KMS-11 (cell line): ENCODE data around the gene CCDC85A.

ENCODE experiments used
- H2AFZ ChIP-seq: fragments of 200-600 bp; sonication (generic); 2 replicates; pipeline ENCODE4 v1.6.1; 2016; ENCODE audit warnings: antibody characterized with exemption, mixed run types, low read depth
- H3K27ac ChIP-seq: fragments of 200-600 bp; sonication (generic); 2 replicates; pipeline ENCODE4 v1.6.1; 2016; ENCODE audit warnings: mild to moderate bottlenecking, mixed run types
- H3K27me3 ChIP-seq: fragments of 200-600 bp; sonication (generic); 2 replicates; pipeline ENCODE4 v1.6.1; 2017; ENCODE audit warnings: mild to moderate bottlenecking, low read depth, mixed run types, moderate library complexity; ENCODE audit not compliant: insufficient read depth
- H3K36me3 ChIP-seq: fragments of 200-600 bp; sonication (generic); 2 replicates; pipeline ENCODE4 v1.6.1; 2017; ENCODE audit warnings: mild to moderate bottlenecking, mixed run types; ENCODE audit not compliant: insufficient read depth
- H3K4me1 ChIP-seq: fragments of 200-600 bp; sonication (generic); 2 replicates; pipeline ENCODE4 v1.6.1; 2016; ENCODE audit warnings: mild to moderate bottlenecking, low read depth, mixed run types; ENCODE audit not compliant: poor library complexity, severe bottlenecking
- H3K4me2 ChIP-seq: fragments of 200-600 bp; sonication (generic); 2 replicates; pipeline ENCODE4 v1.7.0; 2016; ENCODE audit warnings: mild to moderate bottlenecking, mixed run types
- H3K4me3 ChIP-seq: fragments of 200-600 bp; sonication (generic); IDR thresholded peaks from 2 replicates; pipeline ENCODE4 v1.6.1; 2017; ENCODE audit warnings: low read depth, low read length, mixed read lengths; ENCODE audit not compliant: insufficient read depth
- H3K79me2 ChIP-seq: fragments of 200-600 bp; sonication (generic); 2 replicates; pipeline ENCODE4 v1.6.1; 2016; ENCODE audit warnings: low read depth, mixed run types; ENCODE audit not compliant: insufficient read depth
- H3K9ac ChIP-seq: fragments of 200-600 bp; sonication (generic); 2 replicates; pipeline ENCODE4 v1.6.1; 2016; ENCODE audit warnings: mild to moderate bottlenecking, mixed run types
- H4K20me1 ChIP-seq: fragments of 200-600 bp; sonication (generic); 2 replicates; pipeline ENCODE4 v1.6.1; 2016; ENCODE audit warnings: mild to moderate bottlenecking, mixed run types; ENCODE audit not compliant: insufficient read depth
- TF ChIP-seq, protein P1 (sequence below): fragments of 200-600 bp; sonication (generic); conservative IDR thresholded peaks from 2 replicates; pipeline ENCODE4 v1.6.1; 2017; ENCODE audit warnings: low read depth, mild to moderate bottlenecking, antibody characterized with exemption, low read length, moderate library complexity, mixed read lengths

The CCDC85A gene

DNA sequence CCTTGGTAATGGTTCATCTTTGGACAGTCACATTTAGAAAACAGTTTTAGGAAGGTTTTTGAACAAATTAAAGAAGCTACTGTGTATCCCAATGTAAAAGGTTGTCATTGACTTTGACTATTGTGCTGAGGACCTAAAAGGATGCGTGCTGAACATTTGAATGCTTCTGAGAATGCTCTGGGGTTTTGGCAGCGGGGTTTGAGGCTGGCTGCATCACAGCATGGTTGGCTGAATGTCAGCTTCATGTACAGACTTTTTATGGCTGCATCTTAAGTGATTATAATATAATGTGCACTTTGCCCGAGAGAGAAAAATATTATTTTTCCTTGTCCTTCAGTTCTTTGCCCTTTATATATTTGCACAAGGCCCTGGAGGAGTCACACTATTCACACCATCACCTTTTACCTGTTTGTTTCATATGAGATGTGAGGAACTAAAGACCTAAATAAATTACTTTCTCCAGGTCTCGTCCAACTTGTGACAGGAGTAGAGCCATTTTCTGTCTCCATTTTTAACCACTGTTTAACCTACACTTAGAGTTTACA is 125.9 kb downstream of the CCDC85A start:
- H3K79me2 ChIP-seq: no peaks in the 10 kb centered on the region
- H3K27me3 ChIP-seq: no peaks in the 10 kb centered on the region
- H3K4me3 ChIP-seq: no peak overlapping the region
- no peaks in the 10 kb centered on the region for H3K36me3 ChIP-seq
- H3K9ac ChIP-seq: no peak overlapping the region
- H3K4me2 ChIP-seq: no peak overlapping the region
- H3K27ac ChIP-seq: no peak overlapping the region
- H2AFZ ChIP-seq: no peak overlapping the region
- TF ChIP-seq, protein P1, sequence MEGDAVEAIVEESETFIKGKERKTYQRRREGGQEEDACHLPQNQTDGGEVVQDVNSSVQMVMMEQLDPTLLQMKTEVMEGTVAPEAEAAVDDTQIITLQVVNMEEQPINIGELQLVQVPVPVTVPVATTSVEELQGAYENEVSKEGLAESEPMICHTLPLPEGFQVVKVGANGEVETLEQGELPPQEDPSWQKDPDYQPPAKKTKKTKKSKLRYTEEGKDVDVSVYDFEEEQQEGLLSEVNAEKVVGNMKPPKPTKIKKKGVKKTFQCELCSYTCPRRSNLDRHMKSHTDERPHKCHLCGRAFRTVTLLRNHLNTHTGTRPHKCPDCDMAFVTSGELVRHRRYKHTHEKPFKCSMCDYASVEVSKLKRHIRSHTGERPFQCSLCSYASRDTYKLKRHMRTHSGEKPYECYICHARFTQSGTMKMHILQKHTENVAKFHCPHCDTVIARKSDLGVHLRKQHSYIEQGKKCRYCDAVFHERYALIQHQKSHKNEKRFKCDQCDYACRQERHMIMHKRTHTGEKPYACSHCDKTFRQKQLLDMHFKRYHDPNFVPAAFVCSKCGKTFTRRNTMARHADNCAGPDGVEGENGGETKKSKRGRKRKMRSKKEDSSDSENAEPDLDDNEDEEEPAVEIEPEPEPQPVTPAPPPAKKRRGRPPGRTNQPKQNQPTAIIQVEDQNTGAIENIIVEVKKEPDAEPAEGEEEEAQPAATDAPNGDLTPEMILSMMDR: no peak
- no peaks in the 10 kb centered on the region for H4K20me1 ChIP-seq
- H3K4me1 ChIP-seq: no peaks in the 10 kb centered on the region

DNA sequence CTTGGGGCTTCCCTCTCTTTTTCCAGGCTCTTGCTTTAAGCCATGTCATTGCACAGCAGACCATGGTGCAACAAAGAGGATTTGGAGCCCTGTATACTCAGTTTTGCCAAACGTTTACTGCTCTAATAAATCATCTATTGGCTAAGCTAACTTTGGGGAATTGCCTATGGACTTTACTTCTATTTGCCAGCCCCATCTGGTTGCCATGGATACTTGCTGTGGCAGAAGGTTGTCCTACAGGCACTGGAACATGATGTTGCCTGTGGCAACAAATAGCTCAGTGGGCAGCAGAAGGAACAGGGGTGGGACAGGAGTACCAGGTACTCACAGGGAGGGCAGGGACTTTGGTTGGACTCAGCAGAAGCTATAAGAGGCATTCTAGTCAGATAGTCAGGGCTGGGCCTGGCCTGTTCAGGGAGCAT is 129.7 kb downstream of the CCDC85A start:
- Histone ChIP-seq H2AFZ (no peak overlapping the region), H3K9ac (no peak overlapping the region), H3K36me3 (no peaks in the 10 kb centered on the region), H3K4me1 (no peaks in the 10 kb centered on the region), H3K4me2 (no peak overlapping the region), H3K79me2 (no peaks in the 10 kb centered on the region), H3K27ac (no peak overlapping the region), H4K20me1 (no peaks in the 10 kb centered on the region), H3K4me3 (no peak overlapping the region), H3K27me3 (no peaks in the 10 kb centered on the region)
- TF ChIP-seq, protein P1: no peak

DNA sequence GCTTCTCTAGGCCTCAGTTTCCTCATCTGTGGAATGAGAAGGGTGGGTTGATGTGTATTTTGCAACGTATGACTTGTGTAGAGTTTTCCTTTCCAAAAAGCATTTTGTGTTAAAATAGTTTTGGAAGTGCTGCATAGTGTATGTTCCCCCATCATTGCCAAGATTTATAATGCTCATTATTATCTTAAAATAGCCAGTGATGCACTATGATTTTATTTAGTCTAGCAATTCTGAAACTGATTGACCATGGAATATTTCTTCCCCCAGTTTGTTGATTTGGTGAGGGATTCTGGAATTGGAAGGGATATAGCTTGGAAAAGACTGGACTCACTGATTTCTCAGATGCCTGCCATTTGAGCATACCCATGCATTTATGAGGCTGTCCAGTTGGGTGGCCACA is 130.6 kb downstream of the CCDC85A start:
- H4K20me1 ChIP-seq: no peaks in the 10 kb centered on the region
- H3K27me3 ChIP-seq: no peaks in the 10 kb centered on the region
- H3K9ac ChIP-seq: no peak overlapping the region
- H3K79me2 ChIP-seq: no peaks in the 10 kb centered on the region
- TF ChIP-seq, protein P1: no peak
- no peak overlapping the region for H3K4me2 ChIP-seq
- no peak overlapping the region for H3K27ac ChIP-seq
- no peaks in the 10 kb centered on the region for H3K4me1 ChIP-seq
- no peaks in the 10 kb centered on the region for H3K36me3 ChIP-seq
- H2AFZ ChIP-seq: no peak overlapping the region
- no peak overlapping the region for H3K4me3 ChIP-seq

DNA sequence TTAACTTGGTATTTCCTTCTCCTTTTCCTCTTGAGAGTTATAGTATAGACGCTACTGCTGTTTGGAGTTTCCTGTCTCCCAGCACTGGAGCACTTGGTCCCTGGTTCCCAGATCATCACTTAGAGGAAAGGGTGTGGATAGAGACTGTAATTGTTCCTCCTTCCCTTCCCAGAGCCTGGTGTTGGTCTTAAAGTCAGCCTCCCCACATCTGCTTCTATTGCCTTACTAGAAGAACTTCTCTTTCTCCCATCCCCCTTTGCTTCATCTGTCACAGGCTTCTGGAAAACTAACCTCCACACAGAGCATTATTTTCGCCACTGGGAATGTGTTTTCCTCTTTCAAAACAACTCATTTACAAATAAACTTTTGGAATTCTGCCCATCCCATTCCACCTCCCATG is 131.0 kb downstream of the CCDC85A start:
- TF ChIP-seq, protein P1: no peak
- Histone ChIP-seq H3K9ac (no peak overlapping the region), H3K36me3 (no peaks in the 10 kb centered on the region), H3K4me1 (no peaks in the 10 kb centered on the region), H3K27ac (no peak overlapping the region), H2AFZ (no peak overlapping the region), H3K4me2 (no peak overlapping the region), H3K27me3 (no peaks in the 10 kb centered on the region), H3K4me3 (no peak overlapping the region), H4K20me1 (no peaks in the 10 kb centered on the region), H3K79me2 (no peaks in the 10 kb centered on the region)
